GM10266 (cell line): ENCODE measurements around the gene UST.

Source experiments
- DNase-seq: peaks from one replicate; pipeline ENCODE4 v3.0.0; 2012; ENCODE audit errors: extremely low spot score
- CTCF ChIP-seq: IDR thresholded peaks from 2 replicates; pipeline ENCODE4 v1.5.1; 2012; ENCODE audit warnings: mild to moderate bottlenecking, low read depth; ENCODE audit not compliant: control insufficient read depth, insufficient read depth; ENCODE audit errors: missing control alignments

Gene UST

GRCh38 chr6:148791372-148791771 lies 44.5 kb downstream of the UST start:
- no peak for TF ChIP-seq CTCF
- DNase-seq = no peak

- no peak for TF ChIP-seq CTCF
- DNase-seq = no peak
Measured at GRCh38 chr6:148793721-148794120, 46.9 kb downstream of the UST start.

- no peak for TF ChIP-seq CTCF
- no peak for DNase-seq
Measured at GRCh38 chr6:148794797-148795196, 48.0 kb downstream of the UST start.

GRCh38 chr6:148795563-148795962 lies 48.7 kb downstream of the UST start:
- no peak for TF ChIP-seq CTCF

GRCh38 chr6:148799647-148800046 lies 52.8 kb downstream of the UST start:
- no peak for TF ChIP-seq CTCF
- DNase-seq = no peak

More at GRCh38 chr6:148795563-148795962, 48.7 kb downstream of the UST start:
- DNase-seq = no peak

- DNase-seq = no peak
- TF ChIP-seq CTCF = no peak
Measured at GRCh38 chr6:148800536-148800935, 53.7 kb downstream of the UST start.

- no peak for TF ChIP-seq CTCF
- DNase-seq = no peak
Measured at GRCh38 chr6:148803979-148804378, 57.1 kb downstream of the UST start.
